Lung (tissue), 12 donors: ENCODE results near the gene ZBTB39. TPM values are rescaled to one million over a fixed set of nuclear protein-coding genes. Genes with fewer than 3 reads are reported as not detected.
"Not testable (repeated sequence)": the region's sequence is repeated elsewhere in the genome, so short reads cannot be mapped to it uniquely, and the experiment has no call there.

Experiments used
- ATAC-seq: fragments of 200-7000 bp; cut with Tn5 transposase; one replicate; pipeline ENCODE4 v1.9.1; 2020; ENCODE audit warnings: moderate number of reproducible peaks; ENCODE audit not compliant: insufficient read depth, low FRiP score
- DNase-seq, 3 donors: peaks; one replicate each; pipeline ENCODE4 v3.0.0-alpha.2; 2013 to 2017
- H3K27ac ChIP-seq, 2 donors: one replicate each; pipeline ENCODE4 v1.5.1; 2013; ENCODE audit warnings: mild to moderate bottlenecking in 2 of 2, moderate library complexity in 2 of 2, control low read depth in 1 of 2, inconsistent platforms in 1 of 2, low read depth in 1 of 2, low read length in 1 of 2
- H3K27me3 ChIP-seq, 3 donors: one replicate each; pipeline ENCODE4 v1.5.1; 2013; ENCODE audit warnings: low read length in 2 of 3; ENCODE audit not compliant: control insufficient read depth in 3 of 3, insufficient read depth in 3 of 3
- H3K36me3 ChIP-seq, 4 donors: one replicate each; pipeline ENCODE4 v1.5.1; 2013; ENCODE audit warnings: low read length in 4 of 4, mild to moderate bottlenecking in 1 of 4, moderate library complexity in 1 of 4; ENCODE audit not compliant: control insufficient read depth in 4 of 4, insufficient read depth in 4 of 4
- H3K4me1 ChIP-seq, 5 donors: one replicate each; pipeline ENCODE4 v1.5.1; 2013; ENCODE audit warnings: low read length in 5 of 5, mild to moderate bottlenecking in 2 of 5, moderate library complexity in 1 of 5; ENCODE audit not compliant: control insufficient read depth in 5 of 5, insufficient read depth in 5 of 5
- H3K4me3 ChIP-seq: one replicate; pipeline ENCODE4 v1.5.1; 2013; ENCODE audit warnings: mild to moderate bottlenecking, control low read depth, moderate library complexity
- H3K9ac ChIP-seq, 2 donors: one replicate each; pipeline ENCODE4 v1.5.1; 2013; ENCODE audit warnings: low read length in 2 of 2, control low read depth in 1 of 2; ENCODE audit not compliant: insufficient read depth in 1 of 2
- H3K9me3 ChIP-seq, 4 donors: one replicate each; pipeline ENCODE4 v1.5.1; 2013; ENCODE audit warnings: low read length in 3 of 4, mild to moderate bottlenecking in 1 of 4, moderate library complexity in 1 of 4; ENCODE audit not compliant: control insufficient read depth in 4 of 4, insufficient read depth in 3 of 4
- CTCF ChIP-seq: IDR thresholded peaks from 2 replicates; pipeline ENCODE4 v1.5.1; 2012; ENCODE audit warnings: mild to moderate bottlenecking; ENCODE audit errors: control extremely low read depth, extremely low read depth
- WGBS, 2 donors: extraction: QIAGEN DNeasy Blood & Tissue Kit; methylation state at CpG; one replicate each; pipeline ENCODE4 v1.1.7; 2013; 5-methylcytosine and 5-hydroxymethylcytosine counted together
- polyA plus RNA-seq, 2 donors: library from polyadenylated mRNA; stranded (reverse); fragments of 200-250 nt; gene quantifications; one replicate each; pipeline ENCODE4 v1.2.1, GENCODE V29; 2013
- total RNA-seq, 2 donors: library from RNA; depleted of rRNA in 1 of 2; stranded (reverse); fragments of >200 nt in 1 of 2; gene quantifications; one replicate each; pipeline ENCODE4 v1.2.1, GENCODE V29; 2014 to 2021
- donor health status: control.
- donor health status: control.
- donor health status: Bipolar disorder and iron deficiency.
- donor health status: healthy.
- donor health status: DM: yes; HTN: yes; CAD: no.

Gene ZBTB39
- total and polyA plus RNA-seq, 4 donors: 2.2 to 9.1 (median 4.5) TPM

- no peak for TF ChIP-seq CTCF
- 78 to 90% methylated on average over 3 of the region's 3 CpGs for WGBS, 2 donors
- Histone ChIP-seq H3K36me3 (no peaks in the 10 kb centered on the region), H3K27me3 (no peaks in the 10 kb centered on the region), H3K4me3 (no peak overlapping the region), H3K9me3 (no peaks in the 10 kb centered on the region), H3K4me1 (no peaks in the 10 kb centered on the region), H3K9ac (no peak overlapping the region), H3K27ac (no peak overlapping the region)
- DNase-seq (no peak), ATAC-seq (no peak)
These were observed 27.8 kb downstream of the ZBTB39 start for GRCh38 chr12:56978397-56979138.

GRCh38 chr12:56977361-56977760 is 29.0 kb downstream of the ZBTB39 start:
- ATAC-seq: not testable (repeated sequence)
- WGBS, 2 donors: 93 to 94% methylated on average over 4 of the region's 4 CpGs

GRCh38 chr12:56974224-56974623 is 32.1 kb downstream of the ZBTB39 start:
- H3K9me3 ChIP-seq, H3K9ac ChIP-seq, H3K4me1 ChIP-seq, ATAC-seq, H3K4me3 ChIP-seq, H3K27me3 ChIP-seq, H3K27ac ChIP-seq, DNase-seq, H3K36me3 ChIP-seq: not testable (repeated sequence)
- WGBS, 2 donors: 77 to 92% methylated on average over 3 of the region's 3 CpGs

More at GRCh38 chr12:56977361-56977760, 29.0 kb downstream of the ZBTB39 start:
- not testable (repeated sequence) for H3K27ac ChIP-seq, H3K4me3 ChIP-seq, H3K9me3 ChIP-seq, DNase-seq, H3K27me3 ChIP-seq, H3K36me3 ChIP-seq, H3K9ac ChIP-seq, H3K4me1 ChIP-seq

GRCh38 chr12:56968910-56969309 is 37.4 kb downstream of the ZBTB39 start:
- not testable (repeated sequence) for H3K9ac ChIP-seq, H3K4me3 ChIP-seq, H3K9me3 ChIP-seq, DNase-seq, H3K27ac ChIP-seq, H3K4me1 ChIP-seq, ATAC-seq, H3K27me3 ChIP-seq, H3K36me3 ChIP-seq
- 68 to 72% methylated on average over 6 of the region's 6 CpGs for WGBS, 2 donors

GRCh38 chr12:56965997-56966642 is 40.2 kb downstream of the ZBTB39 start:
- H3K9me3 ChIP-seq: not testable (repeated sequence)

GRCh38 chr12:56965124-56965523 is 41.2 kb downstream of the ZBTB39 start:
- not testable (repeated sequence) for H3K9me3 ChIP-seq, DNase-seq, H3K36me3 ChIP-seq, H3K9ac ChIP-seq, ATAC-seq, H3K27me3 ChIP-seq, H3K4me1 ChIP-seq, H3K4me3 ChIP-seq, H3K27ac ChIP-seq
- 99% methylated on average over 3 to 4 of the region's 4 CpGs for WGBS, 2 donors

More at GRCh38 chr12:56965997-56966642, 40.2 kb downstream of the ZBTB39 start:
- 86 to 97% methylated on average over 15 of the region's 15 CpGs for WGBS, 2 donors
- ATAC-seq, H3K36me3 ChIP-seq, H3K27ac ChIP-seq, DNase-seq, H3K9ac ChIP-seq, H3K27me3 ChIP-seq, H3K4me3 ChIP-seq, H3K4me1 ChIP-seq: not testable (repeated sequence)

GRCh38 chr12:56963557-56963956 is 42.8 kb downstream of the ZBTB39 start:
- DNase-seq, H3K4me1 ChIP-seq, H3K9me3 ChIP-seq, H3K27me3 ChIP-seq, H3K4me3 ChIP-seq, H3K27ac ChIP-seq, H3K9ac ChIP-seq, ATAC-seq, H3K36me3 ChIP-seq: not testable (repeated sequence)
- WGBS, 2 donors: 94 to 100% methylated on average over 8 to 17 of the region's 27 CpGs
